ENCODE measurements around the gene ATXN1. TPM values are rescaled to one million over a fixed set of nuclear protein-coding genes. Genes with fewer than 3 reads are reported as not detected.

Gene ATXN1
- total RNA-seq, 1 donor from 2014 or later: 33.7 TPM

DNA sequence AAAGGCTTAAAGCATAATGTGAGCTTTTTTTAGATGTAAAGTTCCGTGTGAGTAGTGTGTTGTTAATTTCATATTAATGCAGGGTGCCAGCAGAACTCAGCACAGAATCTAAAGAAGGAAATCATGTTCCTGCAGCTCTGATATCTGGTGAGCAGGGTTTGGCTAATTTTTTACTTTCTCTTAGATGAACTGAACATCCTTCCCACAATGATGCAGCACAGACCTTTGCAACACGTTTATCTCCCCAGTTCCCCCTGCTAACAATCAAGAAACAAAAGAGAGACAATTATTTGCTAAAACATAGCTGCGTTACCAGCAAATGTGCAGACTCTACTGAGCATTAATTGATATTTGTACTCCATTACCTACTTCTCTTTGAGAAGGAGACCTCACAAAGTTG lies 39.1 kb upstream of the ATXN1 start:
- DNase-seq (ENCODE audit: extremely low spot score, unreplicated experiment): no peak
- H3K4me3 Mint-ChIP-seq: no peak overlapping the region
- H3K27ac Mint-ChIP-seq: no peak overlapping the region
- no peak for TF ChIP-seq CTCF (conservative IDR thresholded peaks at IDR 0.05)
- H3K4me1 Mint-ChIP-seq (ENCODE audit: unreplicated experiment): peaks cover 38% of the 10 kb centered on the region
- no peaks in the 10 kb centered on the region for H3K9me3 Mint-ChIP-seq
- no peaks in the 10 kb centered on the region for H3K36me3 Mint-ChIP-seq
- no peaks in the 10 kb centered on the region for H3K27me3 Mint-ChIP-seq

GRCh38 chr6:16799279-16800193 lies 38.3 kb upstream of the ATXN1 start:
- Mint-ChIP-seq H3K27ac (no peak overlapping the region), H3K4me3 (no peak overlapping the region), H3K27me3 (no peaks in the 10 kb centered on the region), H3K4me1 (ENCODE audit: unreplicated experiment) (peaks cover 30% of the 10 kb centered on the region), H3K36me3 (no peaks in the 10 kb centered on the region), H3K9me3 (no peaks in the 10 kb centered on the region)
- no peak for TF ChIP-seq CTCF (conservative IDR thresholded peaks at IDR 0.05)
- no peak for DNase-seq (ENCODE audit: extremely low spot score, unreplicated experiment)

DNA sequence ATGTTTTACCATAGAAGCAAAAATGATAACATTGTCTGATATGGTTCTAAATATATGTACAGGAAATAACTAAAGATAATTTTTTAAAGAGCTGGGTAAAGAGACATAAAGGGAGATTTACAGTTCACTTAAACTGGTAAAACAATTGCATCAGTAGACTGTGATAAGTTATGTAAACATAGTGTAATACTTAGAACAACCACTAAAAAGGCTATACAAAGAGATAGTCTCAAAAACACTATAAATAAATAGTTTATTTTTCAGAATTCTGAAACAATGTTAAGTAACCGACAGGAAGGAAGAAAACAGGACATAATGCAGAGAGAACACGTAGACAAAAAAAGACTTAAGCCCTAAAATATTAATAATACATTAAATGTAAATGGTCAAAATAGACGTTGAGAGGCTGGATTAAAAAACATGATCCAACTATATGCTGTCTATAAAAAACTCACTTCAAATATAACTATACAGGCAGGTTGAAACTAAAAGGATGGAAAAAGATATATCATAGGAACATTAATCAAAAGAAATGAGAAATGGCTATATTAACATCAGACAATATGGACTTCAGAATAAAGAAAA lies 32.7 kb upstream of the ATXN1 start:
- TF ChIP-seq CTCF (conservative IDR thresholded peaks at IDR 0.05): peak; percentile 61
- Mint-ChIP-seq H3K36me3 (no peaks in the 10 kb centered on the region), H3K4me3 (no peak overlapping the region), H3K9me3 (peaks cover 11% of the 10 kb centered on the region), H3K27ac (no peak overlapping the region), H3K27me3 (no peaks in the 10 kb centered on the region), H3K4me1 (ENCODE audit: unreplicated experiment) (no peaks in the 10 kb centered on the region)
- DNase-seq (ENCODE audit: extremely low spot score, unreplicated experiment): no peak

DNA sequence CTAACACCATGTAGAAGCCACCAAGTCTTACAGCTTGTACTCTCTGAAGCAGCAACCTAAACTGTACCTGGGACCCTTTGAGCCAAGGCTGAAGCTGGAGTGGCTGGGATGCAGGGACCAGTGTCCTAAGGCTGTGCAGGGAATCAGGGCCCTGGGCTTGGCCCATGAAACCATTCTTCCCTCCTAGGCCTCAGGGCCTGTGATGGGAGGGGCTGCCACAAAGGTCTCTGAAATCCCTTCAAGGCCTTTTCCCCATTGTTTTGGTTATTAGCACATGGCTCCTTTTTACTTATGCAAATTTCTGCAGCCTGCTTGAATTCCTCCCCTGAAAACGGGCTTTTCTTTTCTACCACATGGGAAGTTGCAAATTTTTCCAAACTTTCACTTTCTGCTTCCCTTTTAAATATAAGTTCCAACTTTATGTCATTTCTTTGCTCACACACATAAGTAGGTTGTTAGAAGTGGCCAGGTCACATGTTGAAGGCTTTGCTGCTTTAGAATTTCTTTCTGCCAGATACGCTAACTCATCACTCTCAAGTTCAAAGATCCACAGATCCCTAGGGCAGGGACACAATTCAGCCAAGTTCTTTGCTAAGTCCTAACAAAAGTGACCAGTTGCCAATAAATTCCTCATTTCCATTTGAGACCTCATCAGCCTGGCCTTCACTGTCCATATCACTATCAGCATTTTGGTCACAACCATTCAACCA lies 28.2 kb upstream of the ATXN1 start:
- Mint-ChIP-seq H3K27ac (no peak overlapping the region), H3K4me3 (no peak overlapping the region)
- TF ChIP-seq CTCF (conservative IDR thresholded peaks at IDR 0.05): no peak

DNA sequence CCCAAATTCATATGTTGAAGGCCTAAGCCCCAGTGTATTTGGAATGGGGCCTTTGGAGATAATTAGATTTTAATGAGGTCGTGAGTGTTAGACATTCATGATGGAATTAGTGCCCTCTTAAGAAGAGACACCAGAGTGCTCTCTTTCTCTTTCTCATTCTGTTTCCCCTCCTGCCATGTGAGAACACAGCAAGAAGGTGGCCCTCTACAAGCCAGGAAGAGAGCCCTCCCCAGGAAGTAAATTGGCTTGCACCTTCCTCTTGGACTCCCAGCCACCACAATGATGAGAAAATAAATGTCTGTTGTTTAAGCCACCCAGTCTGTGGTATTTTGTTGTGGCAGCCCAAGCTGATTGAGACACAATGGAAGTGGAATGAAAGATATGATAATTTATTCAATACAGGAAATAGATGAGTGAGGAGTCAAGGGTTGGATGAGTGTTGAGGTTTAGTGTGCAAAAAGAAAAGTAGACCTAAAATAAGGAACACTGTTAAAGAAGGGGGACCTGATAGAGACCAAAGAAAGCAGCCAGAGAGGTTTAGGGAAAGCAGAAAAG lies 25.9 kb upstream of the ATXN1 start:
- Mint-ChIP-seq H3K27ac (no peak overlapping the region), H3K27me3 (no peaks in the 10 kb centered on the region), H3K4me3 (no peak overlapping the region), H3K9me3 (peaks cover 18% of the 10 kb centered on the region), H3K36me3 (no peaks in the 10 kb centered on the region), H3K4me1 (ENCODE audit: unreplicated experiment) (no peaks in the 10 kb centered on the region)
- TF ChIP-seq CTCF (conservative IDR thresholded peaks at IDR 0.05): no peak
- DNase-seq (ENCODE audit: extremely low spot score, unreplicated experiment): no peak

More for the DNA sequence above, 28.2 kb upstream of the ATXN1 start:
- no peak for DNase-seq (ENCODE audit: extremely low spot score, unreplicated experiment)
- no peaks in the 10 kb centered on the region for H3K36me3 Mint-ChIP-seq
- H3K4me1 Mint-ChIP-seq (ENCODE audit: unreplicated experiment): no peaks in the 10 kb centered on the region
- no peaks in the 10 kb centered on the region for H3K27me3 Mint-ChIP-seq
- peaks cover 18% of the 10 kb centered on the region for H3K9me3 Mint-ChIP-seq
